Measurements from ENCODE around the gene ACAD10.
"Not testable (repeated sequence)": the region's sequence is repeated elsewhere in the genome, so short reads cannot be mapped to it uniquely, and the experiment has no call there.

Gene ACAD10

GRCh38 chr12:111754671-111755070 is 68.8 kb downstream of the ACAD10 start:
- no peak for DNase-seq

GRCh38 chr12:111756196-111756595 is 70.3 kb downstream of the ACAD10 start:
- DNase-seq, result no peak

GRCh38 chr12:111756681-111757080 is 70.8 kb downstream of the ACAD10 start:
- DNase-seq, result no peak

- DNase-seq, result no peak
Observed at GRCh38 chr12:111757361-111758119, 71.7 kb downstream of the ACAD10 start.

GRCh38 chr12:111758120-111758561 is 72.3 kb downstream of the ACAD10 start:
- no peak for DNase-seq

GRCh38 chr12:111759271-111759670 is 73.4 kb downstream of the ACAD10 start:
- no peak for DNase-seq

- DNase-seq, result no peak
Observed at GRCh38 chr12:111759991-111760390, 74.1 kb downstream of the ACAD10 start.

- peak; percentile 56 for DNase-seq
Observed at GRCh38 chr12:111761099-111761498, 75.2 kb downstream of the ACAD10 start.

GRCh38 chr12:111761706-111762105 is 75.9 kb downstream of the ACAD10 start:
- DNase-seq, result no peak

GRCh38 chr12:111763552-111763951 is 77.7 kb downstream of the ACAD10 start:
- not testable (repeated sequence) for DNase-seq

- DNase-seq, result no peak
Observed at GRCh38 chr12:111764120-111764821, 78.4 kb downstream of the ACAD10 start.

- DNase-seq, result peak; percentile 83
Observed at GRCh38 chr12:111766608-111767361, 80.9 kb downstream of the ACAD10 start, which contains the start of gene ALDH2. Gene ALDH2 (plus strand): TSS chr12:111766933. CDS start chr12:111766983, 50 bp downstream.

- peak; percentile 64 for DNase-seq
Observed at GRCh38 chr12:111767362-111768158, 81.7 kb downstream of the ACAD10 start.

- DNase-seq, result peak; percentile 37
Observed at GRCh38 chr12:111768159-111768895, 82.5 kb downstream of the ACAD10 start.

- DNase-seq, result no peak
Observed at GRCh38 chr12:111769599-111769998, 83.7 kb downstream of the ACAD10 start.

GRCh38 chr12:111773801-111774551 is 88.1 kb downstream of the ACAD10 start:
- DNase-seq, result no peak

- DNase-seq, result no peak
Observed at GRCh38 chr12:111775205-111776193, 89.6 kb downstream of the ACAD10 start.

GRCh38 chr12:111776836-111777344 is 91.0 kb downstream of the ACAD10 start:
- DNase-seq, result no peak

- peak; percentile 62 for DNase-seq
Observed at GRCh38 chr12:111777345-111778045, 91.6 kb downstream of the ACAD10 start.
